ENCODE measurements around the gene KIZ.
A peak's percentile ranks its signal among the peaks of the same experiment; 100 is the strongest.

KIZ gene

GRCh38 chr20:21182832-21183563 is 57.1 kb downstream of the KIZ start:
- H3K4me1 ChIP-seq (ENCODE audit: insufficient read depth, poor library complexity, severe bottlenecking), result peaks cover 49% of the 10 kb centered on the region
- no peaks in the 10 kb centered on the region for H3K27me3 ChIP-seq (ENCODE audit: insufficient read depth, poor library complexity, severe bottlenecking)
- H3K9me3 ChIP-seq (ENCODE audit: severe bottlenecking), result peaks cover 4% of the 10 kb centered on the region
- TF ChIP-seq, protein P1, sequence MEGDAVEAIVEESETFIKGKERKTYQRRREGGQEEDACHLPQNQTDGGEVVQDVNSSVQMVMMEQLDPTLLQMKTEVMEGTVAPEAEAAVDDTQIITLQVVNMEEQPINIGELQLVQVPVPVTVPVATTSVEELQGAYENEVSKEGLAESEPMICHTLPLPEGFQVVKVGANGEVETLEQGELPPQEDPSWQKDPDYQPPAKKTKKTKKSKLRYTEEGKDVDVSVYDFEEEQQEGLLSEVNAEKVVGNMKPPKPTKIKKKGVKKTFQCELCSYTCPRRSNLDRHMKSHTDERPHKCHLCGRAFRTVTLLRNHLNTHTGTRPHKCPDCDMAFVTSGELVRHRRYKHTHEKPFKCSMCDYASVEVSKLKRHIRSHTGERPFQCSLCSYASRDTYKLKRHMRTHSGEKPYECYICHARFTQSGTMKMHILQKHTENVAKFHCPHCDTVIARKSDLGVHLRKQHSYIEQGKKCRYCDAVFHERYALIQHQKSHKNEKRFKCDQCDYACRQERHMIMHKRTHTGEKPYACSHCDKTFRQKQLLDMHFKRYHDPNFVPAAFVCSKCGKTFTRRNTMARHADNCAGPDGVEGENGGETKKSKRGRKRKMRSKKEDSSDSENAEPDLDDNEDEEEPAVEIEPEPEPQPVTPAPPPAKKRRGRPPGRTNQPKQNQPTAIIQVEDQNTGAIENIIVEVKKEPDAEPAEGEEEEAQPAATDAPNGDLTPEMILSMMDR (IDR thresholded peaks at IDR 0.05; ENCODE audit: poor library complexity, severe bottlenecking), result no peak
- H3K27ac ChIP-seq (ENCODE audit: poor library complexity, severe bottlenecking), result peak overlapping the region; percentile 84
- H3K36me3 ChIP-seq (ENCODE audit: low read depth), result no peaks in the 10 kb centered on the region
- ATAC-seq (ENCODE audit: low read depth) (peak; percentile 84), DNase-seq (ENCODE audit: low spot score) (no peak)
- H3K4me3 ChIP-seq (ENCODE audit: severe bottlenecking), result no peak overlapping the region

DNA sequence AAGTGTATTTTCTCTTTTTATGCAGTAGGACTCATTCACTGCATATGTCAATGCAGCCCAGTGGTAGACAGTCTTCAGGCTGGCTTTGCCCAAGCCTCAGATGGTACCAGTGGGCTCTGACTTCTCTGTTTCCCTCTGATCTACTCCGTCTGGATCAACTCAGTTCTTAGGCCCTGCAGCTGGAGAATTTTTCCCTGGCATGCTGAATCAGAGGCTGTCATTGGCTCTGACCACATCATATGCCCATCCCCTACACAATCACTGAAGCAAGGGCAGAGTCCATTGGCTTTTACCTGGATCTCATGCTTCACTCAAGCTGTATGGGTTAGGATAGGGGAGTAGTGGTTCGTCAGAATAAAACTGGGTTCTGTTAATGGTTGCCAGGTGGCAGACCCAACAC is 57.8 kb downstream of the KIZ start:
- Histone ChIP-seq H3K9me3 (ENCODE audit: severe bottlenecking) (no peaks in the 10 kb centered on the region), H3K27ac (ENCODE audit: poor library complexity, severe bottlenecking) (peak overlapping the region; percentile 84), H3K4me1 (ENCODE audit: insufficient read depth, poor library complexity, severe bottlenecking) (peaks cover 49% of the 10 kb centered on the region), H3K27me3 (ENCODE audit: insufficient read depth, poor library complexity, severe bottlenecking) (no peaks in the 10 kb centered on the region), H3K36me3 (ENCODE audit: low read depth) (no peaks in the 10 kb centered on the region), H3K4me3 (ENCODE audit: severe bottlenecking) (no peak overlapping the region)
- DNase-seq (ENCODE audit: low spot score), result no peak
- peak; percentile 38 for ATAC-seq (ENCODE audit: low read depth)
- TF ChIP-seq, protein P1 (IDR thresholded peaks at IDR 0.05; ENCODE audit: poor library complexity, severe bottlenecking), result no peak

- no peak for DNase-seq (ENCODE audit: low spot score)
- ATAC-seq (ENCODE audit: low read depth), result peak; percentile 70
- H3K27ac ChIP-seq (ENCODE audit: poor library complexity, severe bottlenecking), result peak overlapping the region; percentile 84
- no peak overlapping the region for H3K4me3 ChIP-seq (ENCODE audit: severe bottlenecking)
- TF ChIP-seq, protein P1 (IDR thresholded peaks at IDR 0.05; ENCODE audit: poor library complexity, severe bottlenecking), result no peak
- H3K36me3 ChIP-seq (ENCODE audit: low read depth), result no peaks in the 10 kb centered on the region
- no peaks in the 10 kb centered on the region for H3K27me3 ChIP-seq (ENCODE audit: insufficient read depth, poor library complexity, severe bottlenecking)
- peaks cover 43% of the 10 kb centered on the region for H3K4me1 ChIP-seq (ENCODE audit: insufficient read depth, poor library complexity, severe bottlenecking)
- H3K9me3 ChIP-seq (ENCODE audit: severe bottlenecking), result no peaks in the 10 kb centered on the region
Observed at GRCh38 chr20:21184819-21185218, 58.9 kb downstream of the KIZ start.

- ATAC-seq (ENCODE audit: low read depth) (no peak), DNase-seq (ENCODE audit: low spot score) (no peak)
- TF ChIP-seq, protein P1 (IDR thresholded peaks at IDR 0.05; ENCODE audit: poor library complexity, severe bottlenecking), result no peak
- no peaks in the 10 kb centered on the region for H3K36me3 ChIP-seq (ENCODE audit: low read depth)
- H3K9me3 ChIP-seq (ENCODE audit: severe bottlenecking), result no peaks in the 10 kb centered on the region
- no peak overlapping the region for H3K4me3 ChIP-seq (ENCODE audit: severe bottlenecking)
- H3K4me1 ChIP-seq (ENCODE audit: insufficient read depth, poor library complexity, severe bottlenecking), result peaks cover 36% of the 10 kb centered on the region
- H3K27me3 ChIP-seq (ENCODE audit: insufficient read depth, poor library complexity, severe bottlenecking), result no peaks in the 10 kb centered on the region
- no peak overlapping the region for H3K27ac ChIP-seq (ENCODE audit: poor library complexity, severe bottlenecking)
Observed at GRCh38 chr20:21185849-21186248, 60.0 kb downstream of the KIZ start.

Data from RWPE2 (cell line).